ENCODE measurements around the gene SPATA6L.

- TF ChIP-seq, protein P1, sequence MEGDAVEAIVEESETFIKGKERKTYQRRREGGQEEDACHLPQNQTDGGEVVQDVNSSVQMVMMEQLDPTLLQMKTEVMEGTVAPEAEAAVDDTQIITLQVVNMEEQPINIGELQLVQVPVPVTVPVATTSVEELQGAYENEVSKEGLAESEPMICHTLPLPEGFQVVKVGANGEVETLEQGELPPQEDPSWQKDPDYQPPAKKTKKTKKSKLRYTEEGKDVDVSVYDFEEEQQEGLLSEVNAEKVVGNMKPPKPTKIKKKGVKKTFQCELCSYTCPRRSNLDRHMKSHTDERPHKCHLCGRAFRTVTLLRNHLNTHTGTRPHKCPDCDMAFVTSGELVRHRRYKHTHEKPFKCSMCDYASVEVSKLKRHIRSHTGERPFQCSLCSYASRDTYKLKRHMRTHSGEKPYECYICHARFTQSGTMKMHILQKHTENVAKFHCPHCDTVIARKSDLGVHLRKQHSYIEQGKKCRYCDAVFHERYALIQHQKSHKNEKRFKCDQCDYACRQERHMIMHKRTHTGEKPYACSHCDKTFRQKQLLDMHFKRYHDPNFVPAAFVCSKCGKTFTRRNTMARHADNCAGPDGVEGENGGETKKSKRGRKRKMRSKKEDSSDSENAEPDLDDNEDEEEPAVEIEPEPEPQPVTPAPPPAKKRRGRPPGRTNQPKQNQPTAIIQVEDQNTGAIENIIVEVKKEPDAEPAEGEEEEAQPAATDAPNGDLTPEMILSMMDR (IDR thresholded peaks at IDR 0.05), result no peak
- TF ChIP-seq POLR2A (IDR thresholded peaks at IDR 0.05), result no peak
These were observed 103.2 kb downstream of the SPATA6L start for GRCh38 chr9:4563105-4563504.
